T-cell (primary cell): ENCODE measurements around the gene ALB. TPM values are rescaled to one million over a fixed set of nuclear protein-coding genes. Genes with fewer than 3 reads are reported as not detected.

Source experiments
- ATAC-seq, 4 experiments: fragments of 200-7000 bp in 3 of 4; fragments of 150-1000 bp in 1 of 4; cut with Tn5 transposase; replicated peaks in 1 of 4; 1 replicate in 3 of 4; 2 replicates in 1 of 4; pipeline ENCODE4 v1.10.0; 2021; ENCODE audit warnings: moderate library complexity in 3 of 4, mild to moderate bottlenecking in 2 of 4, moderate number of reproducible peaks in 1 of 4
- CTCF ChIA-PET, 2 donors: fragments of 300-600 bp; sonication (Branson Sonifier 250); formaldehyde crosslinking; loops; one replicate each; lab custom pipeline; 2022; ENCODE audit warnings: antibody characterized with exemption in 2 of 2; lab: Charles Lee
- POLR2A ChIA-PET, 2 donors: fragments of 300-600 bp; sonication (Branson Sonifier 250); formaldehyde crosslinking; loops; one replicate each; lab custom pipeline; 2022; ENCODE audit warnings: antibody characterized with exemption in 2 of 2; lab: Charles Lee
- DNase-seq, 35 experiments: peaks; one replicate each; pipeline versions ENCODE4 v3.0.0 to v3.0.0-alpha.2; 2013 to 2023
- H3K27ac ChIP-seq: one replicate; pipeline ENCODE4 v1.5.1; 2013; ENCODE audit warnings: low read length
- H3K27me3 ChIP-seq, 2 experiments: replicated peaks in 1 of 2; 1 replicate in 1 of 2; 2 replicates in 1 of 2; pipeline versions ENCODE4 v1.6.1 to v1.7.0; 2013; ENCODE audit warnings: low read length in 1 of 2, mixed read lengths in 1 of 2; ENCODE audit not compliant: control insufficient read depth in 2 of 2, insufficient read depth in 2 of 2; ENCODE audit errors: extremely low read depth in 1 of 2
- H3K36me3 ChIP-seq, 2 donors: 1 replicate in 1 of 2; 2 replicates in 1 of 2; pipeline versions ENCODE4 v1.6.1 to v1.7.0; 2013; ENCODE audit warnings: low read length in 1 of 2; ENCODE audit not compliant: control insufficient read depth in 2 of 2, insufficient read depth in 1 of 2; ENCODE audit errors: extremely low read depth in 1 of 2
- H3K4me1 ChIP-seq, 2 experiments: 1 replicate in 1 of 2; 2 replicates in 1 of 2; pipeline versions ENCODE4 v1.6.1 to v1.7.0; 2013; ENCODE audit warnings: low read length in 2 of 2, mixed read lengths in 1 of 2; ENCODE audit not compliant: insufficient read depth in 2 of 2, control insufficient read depth in 1 of 2; ENCODE audit errors: extremely low read depth in 1 of 2
- H3K4me3 ChIP-seq, 2 donors: 1 replicate in 1 of 2; 2 replicates in 1 of 2; pipeline versions ENCODE4 v1.5.1 to v1.7.0; 2013; ENCODE audit warnings: mild to moderate bottlenecking in 2 of 2, low read length in 1 of 2, moderate library complexity in 1 of 2; ENCODE audit not compliant: control insufficient read depth in 1 of 2; ENCODE audit errors: extremely low read depth in 1 of 2
- H3K9me3 ChIP-seq: 2 replicates; pipeline ENCODE4 v1.7.0; 2013
- H3K27ac Mint-ChIP-seq, 2 donors: one replicate each; pipeline ENCODE4 v1.8.0; 2020 to 2021; ENCODE audit warnings: mild to moderate bottlenecking in 2 of 2, mixed read lengths in 2 of 2
- H3K27me3 Mint-ChIP-seq, 2 donors: one replicate each; pipeline ENCODE4 v1.8.0; 2021 to 2022; ENCODE audit warnings: mixed read lengths in 2 of 2
- H3K36me3 Mint-ChIP-seq: one replicate; pipeline ENCODE4 v1.8.0; 2021; ENCODE audit warnings: mixed read lengths
- H3K4me1 Mint-ChIP-seq, 3 donors: one replicate each; pipeline ENCODE4 v1.8.0; 2020 to 2022; ENCODE audit warnings: mixed read lengths in 3 of 3, mild to moderate bottlenecking in 1 of 3
- H3K4me3 Mint-ChIP-seq, 3 donors: one replicate each; pipeline ENCODE4 v1.8.0; 2020 to 2022; ENCODE audit warnings: mild to moderate bottlenecking in 3 of 3, mixed read lengths in 3 of 3, moderate library complexity in 3 of 3
- H3K9me3 Mint-ChIP-seq, 3 donors: one replicate each; pipeline ENCODE4 v1.8.0; 2020 to 2022; ENCODE audit warnings: mixed read lengths in 3 of 3
- WGBS: methylation state at CpG from one replicate; pipeline ENCODE4 v1.1.5; 2013; ENCODE audit warnings: missing lambda C conversion rate; ENCODE audit not compliant: insufficient coverage; 5-methylcytosine and 5-hydroxymethylcytosine counted together
- total RNA-seq, 35 experiments: library from RNA in 6 of 35; stranded (reverse) in 6 of 35; fragments of 120-200 nt in 1 of 35; gene quantifications; one replicate each; pipeline versions ENCODE4 v1.2.1 to v1.2.4 and lab custom pipeline; 2013 to 2026

ALB gene
- total RNA-seq, 5 donors from 2014 or later (not counting 1 experiment from before 2014, with no cell fraction given), result 30.4 to 58.6 (median 33.6) TPM; not detected in 2

DNA sequence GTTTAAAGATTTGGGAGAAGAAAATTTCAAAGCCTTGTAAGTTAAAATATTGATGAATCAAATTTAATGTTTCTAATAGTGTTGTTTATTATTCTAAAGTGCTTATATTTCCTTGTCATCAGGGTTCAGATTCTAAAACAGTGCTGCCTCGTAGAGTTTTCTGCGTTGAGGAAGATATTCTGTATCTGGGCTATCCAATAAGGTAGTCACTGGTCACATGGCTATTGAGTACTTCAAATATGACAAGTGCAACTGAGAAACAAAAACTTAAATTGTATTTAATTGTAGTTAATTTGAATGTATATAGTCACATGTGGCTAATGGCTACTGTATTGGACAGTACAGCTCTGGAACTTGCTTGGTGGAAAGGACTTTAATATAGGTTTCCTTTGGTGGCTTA lies 1.1 kb downstream of the ALB start:
- Mint-ChIP-seq H3K4me3 (no peak overlapping the region), H3K4me1 (no peaks in the 10 kb centered on the region), H3K9me3 (no peaks in the 10 kb centered on the region), H3K27ac (no peak overlapping the region), H3K27me3 (peaks cover 0 to 2% of the 10 kb centered on the region in 2 donors), H3K36me3 (no peaks in the 10 kb centered on the region)
- ATAC-seq, result no peak
- CTCF ChIA-PET, result no interaction called here
- Histone ChIP-seq H3K27ac (no peak overlapping the region), H3K36me3 (no peaks in the 10 kb centered on the region), H3K4me1 (no peaks in the 10 kb centered on the region), H3K9me3 (no peaks in the 10 kb centered on the region), H3K27me3 (no peaks in the 10 kb centered on the region), H3K4me3 (no peak overlapping the region)
- DNase-seq, result no peak
- 100% methylated on average over 2 of the region's 2 CpGs for WGBS
- POLR2A ChIA-PET, result no interaction called here

DNA sequence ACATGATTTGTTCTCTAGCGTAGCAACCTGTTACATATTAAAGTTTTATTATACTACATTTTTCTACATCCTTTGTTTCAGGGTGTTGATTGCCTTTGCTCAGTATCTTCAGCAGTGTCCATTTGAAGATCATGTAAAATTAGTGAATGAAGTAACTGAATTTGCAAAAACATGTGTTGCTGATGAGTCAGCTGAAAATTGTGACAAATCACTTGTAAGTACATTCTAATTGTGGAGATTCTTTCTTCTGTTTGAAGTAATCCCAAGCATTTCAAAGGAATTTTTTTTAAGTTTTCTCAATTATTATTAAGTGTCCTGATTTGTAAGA lies 2.4 kb downstream of the ALB start:
- Histone ChIP-seq H3K36me3 (no peaks in the 10 kb centered on the region), H3K27me3 (no peaks in the 10 kb centered on the region), H3K4me1 (no peaks in the 10 kb centered on the region), H3K4me3 (no peak overlapping the region), H3K27ac (no peak overlapping the region), H3K9me3 (no peaks in the 10 kb centered on the region)
- H3K27ac Mint-ChIP-seq, result no peak overlapping the region
- peaks cover 0 to 2% of the 10 kb centered on the region in 2 donors for H3K27me3 Mint-ChIP-seq
- H3K36me3 Mint-ChIP-seq, result no peaks in the 10 kb centered on the region
- no peaks in the 10 kb centered on the region for H3K4me1 Mint-ChIP-seq
- no peaks in the 10 kb centered on the region for H3K9me3 Mint-ChIP-seq
- H3K4me3 Mint-ChIP-seq, result no peak overlapping the region
- WGBS, result no CpG with 5 or more reads among the region's 1 CpG
- no peak for ATAC-seq
- ChIA-PET CTCF (no interaction called here), POLR2A (no interaction called here)
- DNase-seq, result no peak

DNA sequence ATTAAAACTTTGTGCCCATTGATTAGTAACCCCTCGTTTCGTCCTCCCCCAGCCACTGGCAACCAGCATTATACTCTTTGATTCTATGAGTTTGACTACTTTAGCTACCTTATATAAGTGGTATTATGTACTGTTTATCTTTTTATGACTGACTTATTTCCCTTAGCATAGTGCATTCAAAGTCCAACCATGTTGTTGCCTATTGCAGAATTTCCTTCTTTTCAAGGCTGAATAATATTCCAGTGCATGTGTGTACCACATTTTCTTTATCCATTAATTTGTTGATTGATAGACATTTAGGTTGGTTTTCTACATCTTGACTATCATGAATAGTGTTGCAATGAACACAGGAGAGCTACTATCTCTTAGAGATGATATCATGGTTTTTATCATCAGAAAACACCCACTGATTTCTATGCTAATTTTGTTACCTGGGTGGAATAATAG lies 3.2 kb downstream of the ALB start:
- Mint-ChIP-seq H3K4me3 (no peak overlapping the region), H3K27me3 (peaks cover 0 to 2% of the 10 kb centered on the region in 2 donors), H3K27ac (no peak overlapping the region), H3K4me1 (no peaks in the 10 kb centered on the region), H3K9me3 (no peaks in the 10 kb centered on the region), H3K36me3 (no peaks in the 10 kb centered on the region)
- DNase-seq, result no peak
- no peak overlapping the region for H3K27ac ChIP-seq
- no peak for ATAC-seq
- H3K27me3 ChIP-seq, result no peaks in the 10 kb centered on the region
- H3K4me3 ChIP-seq, result no peak overlapping the region
- H3K9me3 ChIP-seq, result no peaks in the 10 kb centered on the region
- ChIA-PET POLR2A (no interaction called here), CTCF (no interaction called here)
- WGBS, result no CpG with 5 or more reads among the region's 2 CpGs
- H3K36me3 ChIP-seq, result no peaks in the 10 kb centered on the region
- no peaks in the 10 kb centered on the region for H3K4me1 ChIP-seq

DNA sequence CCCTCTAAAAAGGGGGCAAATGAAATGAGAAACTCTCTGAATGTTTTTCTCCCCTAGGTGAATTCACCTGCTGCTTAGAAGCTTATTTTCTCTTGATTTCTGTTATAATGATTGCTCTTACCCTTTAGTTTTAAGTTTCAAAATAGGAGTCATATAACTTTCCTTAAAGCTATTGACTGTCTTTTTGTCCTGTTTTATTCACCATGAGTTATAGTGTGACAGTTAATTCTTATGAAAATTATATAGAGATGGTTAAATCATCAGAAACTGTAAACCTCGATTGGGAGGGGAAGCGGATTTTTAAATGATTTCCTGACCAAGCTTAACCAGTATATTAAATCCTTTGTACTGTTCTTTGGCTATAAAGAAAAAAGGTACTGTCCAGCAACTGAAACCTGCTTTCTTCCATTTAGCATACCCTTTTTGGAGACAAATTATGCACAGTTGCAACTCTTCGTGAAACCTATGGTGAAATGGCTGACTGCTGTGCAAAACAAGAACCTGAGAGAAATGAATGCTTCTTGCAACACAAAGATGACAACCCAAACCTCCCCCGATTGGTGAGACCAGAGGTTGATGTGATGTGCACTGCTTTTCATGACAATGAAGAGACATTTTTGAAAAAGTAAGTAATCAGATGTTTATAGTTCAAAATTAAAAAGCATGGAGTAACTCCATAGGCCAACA lies 4.2 kb downstream of the ALB start:
- DNase-seq (no peak), ATAC-seq (no peak)
- Mint-ChIP-seq H3K9me3 (no peaks in the 10 kb centered on the region), H3K4me1 (no peaks in the 10 kb centered on the region), H3K36me3 (no peaks in the 10 kb centered on the region), H3K4me3 (no peak overlapping the region), H3K27me3 (peaks cover 0 to 3% of the 10 kb centered on the region in 2 donors), H3K27ac (no peak overlapping the region)
- no peaks in the 10 kb centered on the region for H3K27me3 ChIP-seq
- H3K9me3 ChIP-seq, result no peaks in the 10 kb centered on the region
- H3K4me3 ChIP-seq, result no peak overlapping the region
- whole genome bisulfite sequencing, result no CpG with 5 or more reads among the region's 4 CpGs
- ChIA-PET CTCF (no interaction called here), POLR2A (no interaction called here)
- H3K27ac ChIP-seq, result no peak overlapping the region
- H3K36me3 ChIP-seq, result no peaks in the 10 kb centered on the region
- no peaks in the 10 kb centered on the region for H3K4me1 ChIP-seq

DNA sequence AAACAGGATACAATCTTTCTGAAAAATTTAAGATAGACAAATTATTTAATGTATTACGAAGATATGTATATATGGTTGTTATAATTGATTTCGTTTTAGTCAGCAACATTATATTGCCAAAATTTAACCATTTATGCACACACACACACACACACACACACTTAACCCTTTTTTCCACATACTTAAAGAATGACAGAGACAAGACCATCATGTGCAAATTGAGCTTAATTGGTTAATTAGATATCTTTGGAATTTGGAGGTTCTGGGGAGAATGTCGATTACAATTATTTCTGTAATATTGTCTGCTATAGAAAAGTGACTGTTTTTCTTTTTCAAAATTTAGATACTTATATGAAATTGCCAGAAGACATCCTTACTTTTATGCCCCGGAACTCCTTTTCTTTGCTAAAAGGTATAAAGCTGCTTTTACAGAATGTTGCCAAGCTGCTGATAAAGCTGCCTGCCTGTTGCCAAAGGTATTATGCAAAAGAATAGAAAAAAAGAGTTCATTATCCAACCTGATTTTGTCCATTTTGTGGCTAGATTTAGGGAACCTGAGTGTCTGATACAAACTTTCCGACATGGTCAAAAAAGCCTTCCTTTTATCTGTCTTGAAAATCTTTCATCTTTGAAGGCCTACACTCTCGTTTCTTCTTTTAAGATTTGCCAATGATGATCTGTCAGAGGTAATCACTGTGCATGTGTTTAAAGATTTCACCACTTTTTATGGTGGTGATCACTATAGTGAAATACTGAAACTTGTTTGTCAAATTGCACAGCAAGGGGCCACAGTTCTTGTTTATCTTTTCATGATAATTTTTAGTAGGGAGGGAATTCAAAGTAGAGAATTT lies 5.2 kb downstream of the ALB start:
- no peaks in the 10 kb centered on the region for H3K9me3 Mint-ChIP-seq
- no peaks in the 10 kb centered on the region for H3K36me3 Mint-ChIP-seq
- peaks cover 0 to 3% of the 10 kb centered on the region in 2 donors for H3K27me3 Mint-ChIP-seq
- no peaks in the 10 kb centered on the region for H3K4me1 Mint-ChIP-seq
- no peaks in the 10 kb centered on the region for H3K4me1 ChIP-seq
- H3K27ac Mint-ChIP-seq, result no peak overlapping the region
- H3K27ac ChIP-seq, result no peak overlapping the region
- ChIA-PET POLR2A (no interaction called here), CTCF (interaction anchor here in 1 of 2 donors (0.7 kb wide), 1 partner anchor 19 kb away, joined by 3 read pairs; no protein-coding TSS in a partner anchor)
- no peaks in the 10 kb centered on the region for H3K9me3 ChIP-seq
- no peak for ATAC-seq
- no peak for DNase-seq
- H3K4me3 Mint-ChIP-seq, result no peak overlapping the region
- no CpG with 5 or more reads among the region's 6 CpGs for WGBS
- H3K27me3 ChIP-seq, result no peaks in the 10 kb centered on the region
- no peaks in the 10 kb centered on the region for H3K36me3 ChIP-seq
- no peak overlapping the region for H3K4me3 ChIP-seq

DNA sequence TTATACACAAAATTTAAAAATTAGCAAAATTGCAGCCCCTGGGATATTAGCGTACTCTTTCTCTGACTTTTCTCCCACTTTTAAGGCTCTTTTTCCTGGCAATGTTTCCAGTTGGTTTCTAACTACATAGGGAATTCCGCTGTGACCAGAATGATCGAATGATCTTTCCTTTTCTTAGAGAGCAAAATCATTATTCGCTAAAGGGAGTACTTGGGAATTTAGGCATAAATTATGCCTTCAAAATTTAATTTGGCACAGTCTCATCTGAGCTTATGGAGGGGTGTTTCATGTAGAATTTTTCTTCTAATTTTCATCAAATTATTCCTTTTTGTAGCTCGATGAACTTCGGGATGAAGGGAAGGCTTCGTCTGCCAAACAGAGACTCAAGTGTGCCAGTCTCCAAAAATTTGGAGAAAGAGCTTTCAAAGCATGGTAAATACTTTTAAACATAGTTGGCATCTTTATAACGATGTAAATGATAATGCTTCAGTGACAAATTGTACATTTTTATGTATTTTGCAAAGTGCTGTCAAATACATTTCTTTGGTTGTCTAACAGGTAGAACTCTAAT lies 6.0 kb downstream of the ALB start:
- no peak overlapping the region for H3K27ac Mint-ChIP-seq
- no CpG with 5 or more reads among the region's 8 CpGs for WGBS
- no peak for ATAC-seq

More for the DNA sequence above, 6.0 kb downstream of the ALB start:
- CTCF ChIA-PET, result no interaction called here
- H3K27me3 ChIP-seq, result no peaks in the 10 kb centered on the region
- H3K9me3 ChIP-seq, result no peaks in the 10 kb centered on the region
- H3K27ac ChIP-seq, result no peak overlapping the region
- H3K4me3 ChIP-seq, result no peak overlapping the region
- H3K27me3 Mint-ChIP-seq, result peaks cover 0 to 5% of the 10 kb centered on the region in 2 donors
- DNase-seq, result no peak
- H3K4me1 Mint-ChIP-seq, result no peaks in the 10 kb centered on the region
- H3K36me3 Mint-ChIP-seq, result no peaks in the 10 kb centered on the region
- H3K9me3 Mint-ChIP-seq, result no peaks in the 10 kb centered on the region
- H3K4me3 Mint-ChIP-seq, result no peak overlapping the region
- POLR2A ChIA-PET, result no interaction called here
- H3K36me3 ChIP-seq, result no peaks in the 10 kb centered on the region
- no peaks in the 10 kb centered on the region for H3K4me1 ChIP-seq
